Stimulated activated naive CD8-positive, alpha-beta T cell treated with anti-CD3 and anti-CD28 coated beads, Interleukin-15, Interleukin-2, amounts not matched to agents 100 U/mL and 50 U/mL, for 24 hours (primary cell): ENCODE results near the gene RRM2.

Source experiments
- ATAC-seq: fragments of 150-1000 bp; cut with Tn5 transposase; one replicate; pipeline ENCODE4 v1.10.0; 2021
- DNase-seq: peaks from one replicate; pipeline ENCODE4 v3.0.0; 2021

RRM2 gene

DNA sequence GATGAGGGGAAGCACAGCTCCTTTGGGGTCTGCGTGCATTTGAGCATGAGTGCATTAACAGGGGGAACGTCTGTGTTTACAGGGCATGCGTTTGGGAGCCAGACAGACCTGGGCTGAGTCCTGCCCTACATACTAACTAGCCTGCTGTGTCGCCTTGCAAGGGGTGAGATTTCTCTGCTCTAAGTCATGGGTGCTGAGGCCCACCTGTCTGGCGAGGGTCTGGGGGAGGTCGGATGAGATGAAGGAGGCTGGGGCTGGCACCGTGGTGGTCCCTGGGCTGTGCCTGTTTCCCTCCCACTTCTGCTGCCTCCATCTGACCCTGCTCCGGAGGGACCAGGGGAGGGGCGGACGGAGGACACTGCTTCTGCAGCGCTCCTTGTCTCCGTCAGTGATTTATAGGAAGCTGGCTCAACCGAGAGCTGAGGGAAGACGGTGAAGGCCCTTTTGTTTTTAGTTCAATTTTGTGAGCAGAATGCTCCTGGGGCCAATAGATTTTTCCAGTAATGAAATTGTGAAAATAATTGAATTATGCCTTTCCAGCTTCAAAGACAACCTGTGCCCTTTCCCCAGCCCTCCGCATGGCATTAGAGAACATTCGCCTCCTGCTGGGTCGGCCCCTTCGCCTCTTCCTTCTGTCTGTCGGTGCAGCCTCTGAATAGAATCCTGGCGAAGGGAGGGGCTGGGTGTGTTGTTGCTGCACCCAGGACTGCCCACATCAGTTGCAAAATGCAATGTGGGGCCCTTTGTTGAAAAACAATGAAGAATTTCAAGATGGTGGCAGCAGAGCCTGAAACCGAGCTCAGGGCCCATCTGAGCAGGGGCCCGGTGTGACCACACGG lies 49.7 kb downstream of the RRM2 start:
- DNase-seq (no peak), ATAC-seq (no peak)

DNA sequence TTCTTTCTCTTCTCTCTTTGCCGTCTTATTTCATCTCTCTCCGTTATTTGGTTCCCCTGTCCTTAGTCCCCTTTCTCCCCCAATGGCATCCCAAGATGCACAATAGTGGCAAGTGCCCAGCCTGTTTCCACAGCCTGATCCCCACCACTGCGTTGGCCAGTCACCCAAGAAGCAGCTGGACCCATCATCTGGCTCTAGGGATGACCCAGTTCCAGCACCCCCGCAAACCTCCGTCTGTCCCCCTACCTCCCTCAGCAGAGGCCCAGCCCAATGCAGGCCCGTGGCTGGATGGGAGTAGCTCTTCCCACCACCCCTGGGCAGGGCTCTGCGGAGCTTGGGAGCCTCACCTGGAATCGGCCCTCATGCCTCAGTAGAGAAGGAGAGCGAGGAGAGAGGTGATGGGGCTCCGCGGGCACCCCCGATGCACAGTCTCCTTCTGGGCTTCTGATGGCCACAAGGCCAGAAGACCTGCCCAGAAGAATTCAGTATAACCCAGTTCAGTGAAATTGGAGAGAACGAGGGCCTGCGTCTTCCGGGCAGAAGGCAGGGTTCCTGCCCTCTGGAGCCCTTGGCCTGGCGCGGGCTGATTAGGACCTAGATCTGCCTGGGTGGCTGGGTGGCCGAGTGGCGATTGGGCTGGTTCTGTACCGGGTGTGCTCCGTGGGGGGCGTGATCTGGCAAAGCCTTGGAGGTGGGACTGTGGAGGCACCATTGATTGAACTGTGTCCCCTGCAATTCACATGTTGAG lies 50.9 kb downstream of the RRM2 start:
- ATAC-seq (no peak), DNase-seq (no peak)

DNA sequence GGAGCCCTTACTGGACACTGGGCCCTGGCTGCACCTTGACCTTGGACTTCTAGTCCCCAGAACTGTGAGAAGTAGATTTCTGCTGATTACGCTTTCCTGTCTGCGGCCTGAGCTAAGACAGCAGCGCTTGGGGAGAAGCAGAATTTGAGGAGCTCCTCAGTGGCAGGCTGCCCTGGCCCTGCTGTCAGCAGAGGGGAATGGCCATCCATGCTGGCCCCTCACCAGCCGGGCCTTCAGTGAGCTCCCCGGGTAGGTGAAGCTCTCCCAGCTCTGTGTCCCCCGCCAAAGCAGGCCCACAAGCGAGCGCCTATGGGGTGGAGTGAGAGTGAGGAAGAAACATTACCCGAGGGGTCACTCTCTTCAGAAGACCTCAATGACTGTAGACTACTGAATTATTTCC lies 51.6 kb downstream of the RRM2 start:
- DNase-seq (no peak), ATAC-seq (no peak)

DNA sequence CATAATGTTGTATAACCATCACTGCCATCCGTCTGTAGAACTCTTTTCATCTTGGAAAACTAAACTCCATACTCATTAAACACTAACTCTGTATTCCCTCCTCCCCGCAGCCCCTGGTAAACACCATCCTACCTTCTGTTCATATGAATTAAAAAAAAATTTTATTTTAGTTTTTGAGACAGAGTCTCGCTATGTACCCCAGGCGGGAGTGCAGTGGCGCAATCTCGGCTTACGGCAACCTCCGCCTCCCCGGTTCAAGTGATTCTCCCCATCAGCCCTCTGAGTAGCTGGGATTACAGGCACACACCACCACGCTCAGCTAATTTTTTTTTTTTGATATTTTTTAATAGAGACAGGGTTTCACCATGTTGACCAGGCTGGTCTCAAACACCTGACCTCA lies 52.9 kb downstream of the RRM2 start:
- no peak for ATAC-seq

DNA sequence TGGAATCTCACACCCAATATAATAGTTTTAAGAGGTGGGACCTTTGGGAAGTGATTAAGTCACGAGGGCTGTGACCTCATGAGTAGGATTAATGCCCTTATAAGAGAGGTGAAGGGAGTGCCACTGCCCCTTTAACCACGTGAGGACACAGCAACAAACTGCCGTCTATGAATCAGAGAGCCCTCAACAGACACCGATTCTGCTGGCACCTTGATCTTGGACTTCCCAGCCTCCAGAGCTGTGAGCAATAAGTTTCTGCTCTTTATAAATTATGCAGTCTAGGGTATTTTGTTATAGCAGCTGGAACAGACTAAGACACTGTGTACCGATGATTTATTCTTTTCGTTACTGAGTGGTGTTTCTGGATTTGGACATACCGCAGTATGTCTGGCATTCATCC lies 56.2 kb downstream of the RRM2 start:
- DNase-seq (no peak), ATAC-seq (no peak)

More for the DNA sequence above, 52.9 kb downstream of the RRM2 start:
- no peak for DNase-seq

DNA sequence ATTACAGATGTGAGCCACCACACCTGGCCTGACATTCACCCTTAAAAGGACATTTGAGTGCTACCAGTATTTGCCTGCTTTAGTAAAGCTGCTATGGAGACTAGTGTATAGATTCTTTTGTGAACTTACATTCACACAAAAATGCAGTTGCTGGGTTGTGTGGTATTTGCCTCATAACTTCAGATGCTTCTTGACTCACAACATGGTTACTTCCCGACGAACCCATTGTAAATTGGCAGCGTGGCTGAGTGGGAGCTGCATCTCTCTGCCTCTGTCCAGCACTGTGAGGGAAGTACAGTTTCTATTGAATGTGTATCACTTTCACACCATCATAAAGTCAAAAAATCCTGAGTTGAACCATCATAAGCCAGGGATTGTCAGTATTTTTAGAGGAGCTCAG lies 56.9 kb downstream of the RRM2 start:
- DNase-seq, result no peak
- ATAC-seq, result no peak

DNA sequence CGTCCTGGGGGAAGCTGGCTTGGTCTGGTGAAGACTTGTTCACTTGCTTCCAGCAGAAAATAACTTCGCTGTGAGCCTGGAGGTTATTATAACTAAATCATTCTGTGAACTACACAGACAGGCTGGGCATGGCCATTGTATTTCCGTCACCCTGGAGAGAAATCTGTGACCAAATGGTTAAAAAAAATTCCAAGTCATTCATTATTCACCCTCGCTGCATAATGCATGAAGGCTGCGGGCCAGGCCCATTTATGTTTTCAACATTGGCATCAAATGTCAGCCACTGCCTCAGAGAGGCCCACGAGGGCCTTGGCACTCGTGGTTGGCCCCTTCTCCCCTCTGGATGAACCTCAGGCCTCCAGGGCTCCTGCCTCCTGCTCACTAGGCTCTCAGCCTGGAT lies 57.7 kb downstream of the RRM2 start:
- ATAC-seq (no peak), DNase-seq (no peak)
